IPS DF 4.7 (cell line): ENCODE data around the gene CHCHD1.
A peak's percentile ranks its signal among the peaks of the same experiment; 100 is the strongest.
"Not testable (repeated sequence)": the region's sequence is repeated elsewhere in the genome, so short reads cannot be mapped to it uniquely, and the experiment has no call there.

ENCODE experiments used
- DNase-seq: peaks from one replicate; pipeline ENCODE4 v3.0.0-alpha.2; 2013; ENCODE audit warnings: low spot score; ENCODE audit errors: extremely low read depth

CHCHD1 gene

DNA sequence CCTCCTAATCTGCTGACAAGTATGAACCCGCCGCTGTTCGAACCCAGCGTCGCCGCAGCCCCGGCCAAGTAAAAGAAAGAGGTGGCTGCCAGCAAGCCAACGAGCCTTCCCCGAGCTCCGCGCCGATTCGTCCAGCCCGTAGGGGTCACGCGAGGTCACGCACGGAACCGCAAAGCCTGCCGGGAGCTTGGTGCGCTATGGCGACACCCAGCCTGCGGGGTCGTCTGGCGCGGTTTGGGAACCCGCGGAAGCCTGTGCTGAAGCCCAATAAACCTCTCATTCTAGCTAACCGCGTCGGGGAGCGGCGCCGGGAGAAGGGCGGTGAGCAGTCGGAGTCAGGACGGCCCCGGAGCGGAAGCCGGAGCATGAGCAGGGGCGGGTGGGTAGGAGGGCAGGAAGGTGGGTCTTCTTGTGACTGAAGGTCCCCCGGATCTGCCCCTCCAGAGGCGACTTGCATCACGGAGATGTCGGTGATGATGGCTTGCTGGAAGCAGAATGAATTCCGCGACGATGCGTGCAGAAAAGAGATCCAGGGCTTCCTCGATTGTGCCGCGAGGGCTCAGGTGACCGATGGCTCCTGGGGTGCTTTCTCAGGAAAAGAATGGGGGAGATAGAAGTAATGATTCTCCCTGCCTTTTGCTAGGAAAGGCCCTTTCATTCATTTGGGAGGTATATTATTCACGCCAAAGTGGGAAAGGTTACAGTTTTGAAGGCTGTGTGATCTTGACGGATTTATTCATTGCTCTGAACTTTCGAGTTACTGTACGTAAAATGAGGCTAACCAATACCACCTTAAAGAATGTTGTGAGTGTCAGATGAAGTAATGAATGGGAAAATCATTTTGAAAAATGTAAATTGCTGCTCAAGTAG, at the start of gene CHCHD1:
Gene CHCHD1, plus strand, starts transcription at position 170 of the 870 bp plus-strand sequence. Its CDS starts 28 bp downstream, at position 198.
- peak; percentile 51 for DNase-seq

DNA sequence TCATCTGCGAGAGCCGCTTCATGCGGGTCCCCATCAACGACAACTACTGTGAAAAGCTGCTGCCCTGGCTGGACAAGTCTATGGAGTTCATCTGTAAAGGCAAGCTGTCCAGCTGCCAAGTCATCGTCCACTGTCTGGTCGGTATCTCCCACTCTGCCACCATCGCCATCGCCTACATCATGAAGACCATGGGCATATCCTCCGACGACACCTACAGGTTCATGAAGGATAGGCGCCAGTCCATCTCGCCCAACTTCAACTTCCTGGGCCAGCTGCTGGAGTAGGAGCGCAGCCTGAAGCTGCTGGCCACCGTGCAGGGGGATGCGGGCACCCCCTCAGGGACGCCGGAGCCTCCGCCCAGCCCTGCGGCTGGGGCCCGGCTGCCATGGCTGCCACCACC, 49.4 kb upstream of the CHCHD1 start:
- no peak for DNase-seq

DNA sequence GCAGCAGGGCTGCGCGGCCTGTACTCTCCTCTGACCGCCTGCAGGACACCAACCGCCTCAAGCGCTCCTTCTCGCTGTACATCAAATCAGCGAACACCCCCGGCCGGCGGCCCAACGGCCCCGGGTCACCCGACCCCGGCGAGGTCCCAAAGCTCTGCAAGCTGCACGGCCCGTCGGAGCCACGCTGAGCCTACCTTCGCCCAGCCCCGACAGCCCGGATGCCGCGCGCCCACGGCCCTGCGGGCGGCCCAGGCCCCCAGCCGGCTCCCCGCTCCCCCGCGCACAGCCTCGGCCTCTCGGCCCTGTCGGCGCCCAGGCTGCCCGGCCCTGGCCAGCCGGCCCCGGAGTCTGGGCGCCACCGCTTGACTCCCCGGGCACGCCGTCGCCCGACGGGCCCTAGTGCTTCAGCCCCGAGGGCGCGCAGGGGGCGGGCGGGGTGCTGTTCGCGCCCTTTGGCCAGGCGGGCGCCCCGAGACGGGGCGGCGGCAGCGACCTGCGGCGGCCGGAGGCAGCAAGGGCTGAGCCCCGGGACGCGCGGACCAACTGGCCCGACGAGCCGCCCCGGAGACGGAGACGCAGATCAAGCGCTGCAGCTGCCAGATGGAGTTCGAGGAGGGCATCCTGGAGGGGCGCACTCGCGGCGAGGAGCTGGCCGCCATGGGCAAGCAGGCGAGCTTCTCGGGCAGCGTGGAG, 48.8 kb upstream of the CHCHD1 start:
- no peak for DNase-seq

DNA sequence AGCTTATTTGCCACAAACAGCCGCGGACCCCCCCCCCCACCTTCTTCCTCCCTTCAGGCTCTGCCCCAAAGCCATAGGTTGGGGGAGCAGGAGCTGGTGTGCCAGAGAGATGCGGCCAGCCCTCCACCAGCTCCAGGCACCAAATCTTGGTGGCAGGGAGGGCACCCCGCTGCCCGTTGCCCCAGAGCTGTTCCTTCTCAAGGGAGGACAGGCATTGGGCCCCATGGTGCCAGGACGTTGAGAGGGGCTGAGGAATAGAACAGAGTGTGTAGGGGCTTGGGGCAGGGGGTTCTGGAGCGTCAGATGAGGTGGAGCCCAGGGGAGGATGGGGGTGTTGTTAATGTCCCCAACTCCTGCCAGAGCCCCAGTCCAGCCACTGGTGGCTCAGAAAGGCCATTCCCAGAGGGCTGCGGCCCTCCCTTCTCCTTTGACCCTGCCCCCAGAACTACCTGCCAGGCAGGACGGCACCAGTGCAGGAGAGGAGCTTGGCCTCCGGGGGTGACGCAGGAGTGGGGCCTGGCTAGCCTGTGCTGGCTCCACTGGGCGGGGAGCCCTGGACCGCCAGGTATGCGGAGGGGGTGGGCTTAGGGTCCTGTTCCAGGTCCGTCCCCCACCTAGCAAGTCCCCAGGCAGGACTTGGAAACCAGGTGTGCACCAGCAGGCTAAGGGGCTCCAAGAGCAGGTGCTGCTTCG, 47.7 kb upstream of the CHCHD1 start:
- no peak for DNase-seq

DNA sequence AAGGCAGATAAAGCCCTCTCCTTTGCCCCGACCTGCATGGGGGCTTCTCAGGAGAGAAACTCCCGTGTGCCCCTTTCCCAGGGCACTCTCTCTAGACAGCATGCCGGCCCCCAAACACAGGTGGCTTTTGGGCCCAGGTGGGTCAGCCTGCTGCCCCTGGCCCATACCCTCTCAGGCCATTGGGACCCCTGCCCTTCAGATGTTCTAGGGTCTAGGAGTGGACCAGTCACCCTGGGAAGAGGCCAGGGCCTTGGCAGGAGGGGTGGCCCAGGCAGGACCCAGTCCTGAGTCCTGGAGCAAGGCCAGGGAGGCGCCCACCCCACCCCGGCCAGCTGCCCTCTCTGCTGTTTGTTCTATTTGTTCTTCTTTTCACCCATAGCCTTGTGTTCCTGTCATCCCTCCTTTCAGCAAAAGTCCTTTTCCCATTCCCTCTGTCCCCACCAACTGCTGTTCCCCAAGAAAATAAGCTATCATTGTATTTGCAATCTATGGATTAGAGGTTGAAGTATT, 47.0 kb upstream of the CHCHD1 start:
- no peak for DNase-seq

DNA sequence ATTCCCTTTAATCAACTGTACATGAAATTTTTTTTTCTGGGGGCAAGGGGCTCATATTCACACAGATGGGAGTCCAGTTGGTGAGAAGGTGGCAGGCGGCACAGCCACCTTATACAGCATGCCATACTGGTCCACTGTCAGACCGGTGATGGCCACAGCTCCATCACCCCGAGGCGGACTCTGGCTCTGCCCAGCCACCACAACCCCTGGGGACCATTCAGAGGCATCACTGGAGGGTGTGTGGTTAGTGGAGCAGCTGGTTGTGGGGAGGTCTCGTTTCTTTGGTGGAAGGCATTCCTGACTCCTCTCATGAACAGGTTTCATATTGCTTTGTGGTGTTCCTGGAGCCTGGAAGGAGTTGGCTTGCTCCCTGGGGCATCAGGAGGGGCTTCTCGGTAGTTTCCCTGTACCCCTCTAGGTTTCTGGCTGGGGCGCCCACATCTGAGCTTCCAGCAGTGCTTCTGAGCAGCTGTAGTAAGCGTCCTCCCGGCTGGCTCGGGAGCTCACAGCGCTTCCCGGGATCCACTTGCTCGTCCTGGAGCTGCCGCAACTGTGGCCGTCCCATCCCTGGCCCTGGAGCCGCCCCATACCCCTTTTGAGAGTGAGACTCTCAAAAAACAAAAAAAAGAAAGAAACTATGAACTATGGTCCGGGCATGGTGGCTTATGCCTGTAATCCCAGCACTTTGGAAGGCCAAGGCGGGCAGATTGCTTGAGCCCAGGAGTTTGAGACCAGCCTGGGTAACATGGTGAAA, 41.2 kb upstream of the CHCHD1 start:
- not testable (repeated sequence) for DNase-seq

DNA sequence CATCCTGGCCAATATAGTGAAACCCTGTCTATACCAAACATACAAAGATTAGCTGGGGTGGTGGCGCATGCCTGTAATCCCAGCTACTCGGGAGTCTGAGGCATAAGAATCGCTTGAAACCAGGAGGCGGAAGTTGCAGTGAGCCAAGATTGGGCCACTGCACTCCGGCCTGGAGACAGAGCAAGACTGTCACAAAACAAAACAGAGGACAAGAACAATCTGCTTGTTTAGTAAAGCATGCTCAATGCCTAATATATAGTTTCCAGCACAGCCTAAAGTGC, 39.5 kb upstream of the CHCHD1 start:
- no peak for DNase-seq

DNA sequence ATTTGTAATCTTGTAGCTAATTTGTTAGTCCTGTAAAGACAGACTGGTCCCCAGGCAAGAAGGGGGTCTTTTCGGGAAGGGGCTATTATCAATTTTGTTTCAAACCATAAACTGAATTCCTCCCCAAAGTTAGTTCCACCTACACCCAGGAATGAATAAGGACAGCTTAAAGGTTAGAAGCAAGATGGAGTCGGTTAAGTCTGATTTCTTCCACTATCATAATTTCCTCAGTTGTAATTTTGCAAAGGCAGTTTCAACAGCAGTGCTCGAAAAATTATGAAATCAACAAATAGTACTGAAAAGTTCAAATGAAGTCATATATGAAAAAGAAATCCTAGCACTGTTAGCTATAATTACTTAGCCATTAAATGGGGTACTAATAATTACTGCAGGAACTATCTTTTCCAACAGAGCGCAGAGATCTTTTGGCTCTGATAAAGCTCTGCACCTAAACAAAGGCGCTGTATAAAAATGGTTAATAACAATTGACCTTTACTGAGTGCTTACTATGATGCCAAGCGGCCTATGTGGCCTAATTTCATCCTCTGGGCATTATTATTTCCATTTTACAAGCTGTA, 38.4 kb upstream of the CHCHD1 start:
- no peak for DNase-seq

DNA sequence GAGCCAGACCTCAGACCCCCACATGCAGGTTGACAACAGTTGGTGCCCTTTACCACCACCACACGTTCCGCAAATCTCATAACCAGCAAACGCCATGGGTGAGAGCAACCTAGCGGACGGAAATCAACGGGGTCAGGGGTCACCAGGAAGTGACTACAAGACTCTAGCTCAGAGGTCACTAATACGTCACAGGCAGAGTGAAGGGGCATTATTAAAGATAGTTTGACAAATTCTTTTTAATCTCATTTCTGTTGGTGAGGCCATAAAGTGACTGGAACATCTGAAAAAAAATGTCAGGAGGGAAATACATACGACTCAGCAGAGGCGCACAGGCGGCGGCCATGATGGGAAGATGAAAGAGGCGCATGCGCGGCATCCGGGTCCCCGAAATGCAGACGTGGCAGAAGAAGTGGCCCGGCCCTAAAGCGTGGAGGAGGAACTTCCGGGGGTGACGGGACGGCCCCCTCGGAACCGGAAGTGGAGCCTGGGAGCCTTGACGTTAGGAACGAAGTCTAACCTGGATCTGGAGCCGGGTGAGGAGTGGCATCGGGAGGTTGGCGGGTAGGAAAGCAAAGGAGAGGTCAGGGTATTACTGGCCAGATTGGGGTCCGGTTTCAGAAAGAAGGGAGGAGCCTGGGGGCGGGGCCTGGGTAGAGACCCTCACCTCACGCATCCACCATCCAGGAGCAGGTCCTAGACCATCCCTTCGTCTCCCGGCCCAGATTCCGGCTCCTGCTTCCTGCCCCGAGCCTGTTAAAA, 37.8 kb upstream of the CHCHD1 start, which contains the start of gene SEC24C:
Gene SEC24C, plus strand, starts transcription at position 468 of the 759 bp plus-strand sequence. CDS start 2,461 bp downstream, outside the sequence.
- DNase-seq = peak; percentile 78

DNA sequence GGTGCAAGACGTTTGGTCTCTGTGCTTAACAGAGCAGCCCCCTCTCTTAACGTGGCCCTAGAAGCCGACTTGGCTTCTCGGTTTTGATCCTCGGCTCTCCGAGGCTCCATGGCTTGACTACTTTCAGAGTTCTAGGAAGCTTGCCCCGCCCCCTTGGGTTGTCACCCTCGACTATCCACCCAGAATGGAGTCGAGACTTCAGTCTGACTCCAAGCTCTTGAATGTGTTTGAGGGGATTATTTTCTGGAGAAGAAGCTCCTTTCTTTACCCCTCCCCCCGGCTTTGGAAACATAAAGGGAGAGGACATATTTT, 37.2 kb upstream of the CHCHD1 start:
- DNase-seq = no peak

DNA sequence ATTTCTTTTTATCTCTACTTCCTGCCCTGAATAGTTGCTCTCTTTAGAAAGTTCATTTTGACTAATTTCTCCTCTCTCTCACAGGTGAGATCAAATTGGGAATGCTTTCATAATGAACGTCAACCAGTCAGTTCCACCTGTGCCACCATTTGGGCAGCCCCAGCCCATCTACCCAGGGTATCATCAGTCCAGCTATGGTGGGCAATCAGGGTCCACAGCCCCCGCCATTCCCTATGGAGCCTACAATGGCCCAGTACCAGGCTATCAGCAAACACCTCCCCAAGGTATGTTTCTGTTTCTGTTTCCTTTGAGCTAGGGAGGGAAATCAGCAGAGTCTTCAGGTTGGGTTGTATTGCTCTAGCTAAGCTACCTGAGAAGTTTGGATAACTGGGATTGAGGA, 35.1 kb upstream of the CHCHD1 start:
- no peak for DNase-seq

DNA sequence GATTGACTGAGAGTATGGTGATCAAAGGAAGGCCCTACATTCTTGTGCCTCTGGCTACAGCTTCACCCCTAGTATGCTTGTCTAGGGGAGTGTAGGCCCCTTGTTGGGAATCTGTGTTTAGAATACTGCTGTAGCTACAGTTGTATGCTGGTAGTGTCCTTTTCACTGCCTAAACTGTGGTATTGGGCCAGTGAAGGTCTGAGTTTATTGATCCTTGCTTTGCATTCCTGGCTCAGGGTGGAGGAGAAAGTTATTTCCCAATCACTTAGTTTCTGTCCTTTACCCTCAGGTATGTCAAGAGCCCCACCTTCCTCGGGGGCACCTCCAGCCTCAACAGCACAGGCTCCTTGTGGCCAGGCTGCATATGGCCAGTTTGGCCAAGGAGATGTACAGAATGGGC, 31.0 kb upstream of the CHCHD1 start:
- DNase-seq = no peak

DNA sequence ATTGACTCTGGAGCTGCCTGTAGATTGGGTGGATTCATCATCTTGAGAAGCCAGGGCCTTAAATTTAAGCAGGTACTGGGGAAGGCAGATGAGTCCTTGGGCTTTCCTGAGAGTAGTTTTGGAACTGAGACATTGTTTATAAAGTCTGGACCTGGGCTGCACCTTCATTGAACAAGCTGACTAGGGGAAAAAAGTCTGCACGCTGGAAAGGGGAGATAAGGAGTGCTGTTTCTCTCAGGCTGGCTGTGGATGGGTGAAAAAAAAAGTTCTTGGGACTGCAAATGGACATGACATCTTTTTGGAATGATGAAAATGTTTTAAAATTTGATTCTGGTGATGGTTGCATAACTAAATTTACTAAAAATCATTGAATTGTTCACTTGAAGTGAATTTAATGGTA, 25.7 kb upstream of the CHCHD1 start:
- no peak for DNase-seq

DNA sequence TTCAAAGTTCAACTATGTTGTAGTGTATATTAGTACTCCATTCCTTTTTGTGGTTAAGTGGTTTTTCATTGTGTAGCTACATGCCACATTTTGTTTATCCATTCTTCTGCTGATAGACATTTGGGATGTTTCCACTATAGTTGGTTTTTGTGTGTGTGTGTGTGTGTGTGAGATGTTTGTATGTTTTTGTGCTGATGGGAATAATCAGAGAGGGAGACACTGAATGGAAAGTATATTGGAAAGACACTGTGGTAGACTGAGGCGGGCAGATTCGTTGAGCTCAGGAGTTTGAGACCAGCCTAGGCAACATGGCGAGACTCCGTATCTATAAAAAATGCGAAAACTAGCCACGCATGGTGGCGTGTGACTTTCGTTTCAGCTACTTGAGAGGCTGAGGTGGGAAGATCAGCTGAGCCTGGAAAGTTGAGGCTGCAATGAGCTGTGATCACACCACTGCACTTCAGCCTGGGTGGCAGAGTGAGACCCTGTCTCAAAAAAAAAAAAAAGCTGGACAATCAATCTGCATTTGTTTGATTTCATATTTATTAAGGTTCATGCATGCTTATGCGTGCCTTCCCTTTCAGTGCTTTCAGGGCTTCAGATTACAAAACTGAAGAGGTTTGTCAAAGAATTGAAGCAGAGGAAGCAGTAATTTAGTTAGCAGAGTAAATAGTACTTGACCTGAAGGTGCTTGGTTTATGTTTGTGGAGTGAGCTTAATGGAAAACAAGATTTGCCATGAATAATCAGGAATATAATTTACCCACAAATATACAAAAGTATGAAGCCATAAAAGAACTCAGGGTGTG, 22.9 kb upstream of the CHCHD1 start:
- no peak for DNase-seq

DNA sequence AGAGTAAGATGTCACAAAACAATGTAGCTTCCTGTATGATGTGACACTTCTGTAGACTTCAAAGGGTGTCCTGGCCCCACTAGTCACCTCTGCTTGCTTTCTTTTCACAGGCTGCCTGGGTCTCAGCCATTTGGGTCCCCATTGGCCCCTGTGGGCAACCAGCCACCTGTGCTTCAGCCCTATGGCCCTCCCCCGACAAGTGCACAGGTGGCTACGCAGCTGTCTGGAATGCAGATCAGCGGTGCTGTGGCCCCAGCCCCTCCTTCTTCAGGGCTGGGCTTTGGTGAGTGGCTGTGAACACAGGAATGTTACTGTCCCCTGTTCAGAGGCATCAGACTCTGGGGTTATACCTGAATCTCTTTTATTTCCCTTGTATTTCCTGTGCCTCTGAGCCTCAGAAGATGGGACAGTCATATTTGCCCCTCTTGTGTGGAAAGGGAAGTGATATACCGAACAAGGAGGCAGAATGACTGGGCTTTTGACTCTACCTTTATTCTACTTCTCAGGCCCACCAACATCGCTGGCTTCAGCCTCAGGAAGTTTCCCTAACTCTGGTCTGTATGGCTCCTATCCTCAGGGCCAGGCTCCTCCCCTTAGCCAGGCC, 22.2 kb upstream of the CHCHD1 start:
- no peak for DNase-seq

DNA sequence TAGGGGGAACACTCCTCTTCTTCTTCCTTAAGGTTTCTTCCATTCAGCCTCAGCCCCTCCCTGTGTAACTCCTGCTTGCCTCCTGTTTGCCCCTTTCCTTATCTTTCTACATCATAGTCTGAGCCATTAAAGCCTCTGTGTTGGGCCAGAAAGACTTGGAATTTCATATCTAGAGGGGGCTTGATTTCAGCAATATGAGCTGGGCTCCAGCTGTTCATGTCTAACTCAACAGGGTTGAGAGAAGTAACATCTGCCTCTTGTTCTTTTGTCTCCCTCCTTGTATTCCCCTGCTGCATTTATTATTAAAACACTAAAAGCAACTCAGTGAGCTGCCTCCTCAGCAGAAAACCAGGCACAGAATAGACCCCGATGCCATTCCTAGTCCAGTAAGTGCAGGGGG, 20.1 kb upstream of the CHCHD1 start:
- no peak for DNase-seq

DNA sequence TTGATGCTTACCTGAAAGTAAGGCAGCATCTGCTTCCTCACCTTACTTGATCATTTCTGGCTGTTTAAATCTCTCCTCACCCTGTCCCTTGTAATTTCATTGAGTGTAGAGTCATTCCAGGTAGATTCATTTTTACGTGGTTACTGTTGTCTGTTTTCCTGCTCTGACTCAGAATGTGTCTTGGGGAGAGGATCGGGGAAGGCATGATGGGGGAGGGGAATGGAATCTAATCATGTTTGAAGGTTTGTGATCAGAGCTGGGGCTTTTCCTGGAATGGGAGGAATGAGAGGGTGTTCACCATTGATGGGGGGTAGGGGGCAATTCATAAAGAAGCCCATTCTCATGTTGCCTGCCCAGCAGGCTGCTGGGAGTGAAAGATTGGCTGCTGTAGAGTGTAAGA, 18.9 kb upstream of the CHCHD1 start:
- DNase-seq = no peak

DNA sequence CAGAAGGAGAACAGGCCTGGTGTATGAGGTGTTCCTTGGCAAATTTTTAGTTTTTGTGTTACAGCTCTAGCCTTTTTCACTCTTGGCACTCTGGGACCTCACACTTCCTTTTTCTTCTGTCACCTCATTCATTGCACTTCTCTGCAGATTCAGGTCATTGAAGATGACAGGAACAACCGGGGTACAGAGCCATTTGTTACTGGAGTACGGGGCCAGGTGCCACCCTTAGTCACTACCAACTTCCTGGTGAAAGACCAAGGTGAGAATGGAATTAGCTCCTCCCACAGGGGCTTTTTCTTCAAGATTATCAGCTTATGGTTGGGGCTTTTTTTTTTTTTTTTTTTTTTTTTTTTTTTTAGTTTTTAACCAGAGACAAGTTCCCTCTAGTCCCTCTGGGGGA, 18.5 kb upstream of the CHCHD1 start:
- DNase-seq = no peak

DNA sequence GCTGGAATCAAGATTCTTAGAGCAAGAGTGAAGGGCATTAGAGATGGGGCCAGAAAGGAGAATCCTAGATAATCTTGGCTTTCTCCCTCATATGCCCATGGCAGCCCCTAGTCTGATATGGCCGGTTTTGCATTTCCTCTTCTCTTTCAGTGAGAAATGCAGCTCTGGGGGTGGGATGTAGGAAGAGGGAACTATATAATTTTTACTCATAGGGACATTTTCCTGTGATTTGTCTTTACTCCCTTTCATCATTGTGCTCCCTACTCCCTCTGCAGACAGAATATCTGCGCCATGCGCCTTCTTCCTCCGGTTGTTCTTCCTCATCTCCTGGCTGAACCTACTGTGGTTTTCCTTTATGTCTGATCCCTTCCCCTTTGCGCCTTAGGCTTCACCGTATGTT, 16.8 kb upstream of the CHCHD1 start:
- no peak for DNase-seq
